Kidney (tissue), 14 donors: ENCODE measurements around the gene ARHGEF28. TPM values are rescaled to one million over a fixed set of nuclear protein-coding genes. Genes with fewer than 3 reads are reported as not detected.
A peak's percentile ranks its signal among the peaks of the same experiment; 100 is the strongest.

Experiments
- DNase-seq, 5 donors: peaks; one replicate each; pipeline ENCODE4 v3.0.0-alpha.2; 2013 to 2020
- FAIRE-seq: peaks from 2 replicates; lab custom pipeline; 2012; peaks lifted over from hg19 to GRCh38; lab: Jason Lieb, UNC
- H3K27ac ChIP-seq, 2 donors: one replicate each; pipeline ENCODE4 v1.7.0; 2013; ENCODE audit warnings: low read depth in 2 of 2, low read length in 2 of 2, inconsistent platforms in 1 of 2
- H3K27me3 ChIP-seq: one replicate; pipeline ENCODE4 v1.7.1; 2013; ENCODE audit warnings: low read length, inconsistent platforms; ENCODE audit not compliant: control insufficient read depth, insufficient read depth
- H3K36me3 ChIP-seq, 3 donors: one replicate each; pipeline versions ENCODE4 v1.7.0 to v1.7.1; 2013; ENCODE audit warnings: low read length in 3 of 3, control low read depth in 1 of 3, inconsistent platforms in 1 of 3; ENCODE audit not compliant: insufficient read depth in 3 of 3, control insufficient read depth in 2 of 3
- H3K4me1 ChIP-seq, 3 donors: one replicate each; pipeline versions ENCODE4 v1.7.0 to v1.7.1; 2013; ENCODE audit warnings: low read length in 3 of 3, inconsistent platforms in 1 of 3, low read depth in 1 of 3; ENCODE audit not compliant: control insufficient read depth in 2 of 3, insufficient read depth in 2 of 3
- H3K4me3 ChIP-seq, 3 donors: one replicate each; pipeline versions ENCODE4 v1.7.0 to v1.8.1; 2013; ENCODE audit warnings: low read length in 3 of 3, control low read depth in 1 of 3, inconsistent platforms in 1 of 3
- H3K9ac ChIP-seq, 3 donors: one replicate each; pipeline versions ENCODE4 v1.7.0 to v1.7.1; 2013; ENCODE audit warnings: low read length in 3 of 3, control low read depth in 1 of 3, inconsistent platforms in 1 of 3
- H3K9me3 ChIP-seq, 3 donors: one replicate each; pipeline versions ENCODE4 v1.7.0 to v1.7.1; 2013; ENCODE audit warnings: low read length in 3 of 3, control low read depth in 1 of 3, inconsistent platforms in 1 of 3; ENCODE audit not compliant: control insufficient read depth in 2 of 3, insufficient read depth in 1 of 3
- CTCF ChIP-seq: IDR thresholded peaks from 3 replicates; pipeline ENCODE4 v1.5.1; 2012; ENCODE audit warnings: mild to moderate bottlenecking, moderate library complexity, borderline replicate concordance; ENCODE audit not compliant: insufficient read depth; ENCODE audit errors: extremely low read depth
- intact Hi-C: fragments of 100-400 bp; cut with DNase I; formaldehyde crosslinking; loops from one replicate; pipeline ENCODE4 v1.11.1; 2022
- polyA plus RNA-seq: library from polyadenylated mRNA; stranded (reverse); fragments of 350-450 nt; fragmentation: Illumina TruSeq; extraction: RNeasy Lipid Tissue Mini Kit (QIAGEN cat#74804); gene quantifications from one replicate; pipeline ENCODE4 v1.2.3, GENCODE V29; 2014; ENCODE audit warnings: low read depth, low replicate concordance; ENCODE audit not compliant: insufficient read depth
- total RNA-seq: library from RNA; stranded (reverse); fragmentation: NEBNext Ultra II Directional; extraction: Animal tissue kit (Norgen Biotek cat#: 25700); gene quantifications from one replicate; pipeline ENCODE4 v1.2.1, GENCODE V29; 2021
- donor health status: control.
- donor health status: control.
- donor health status: control.
- donor health status: control.
- donor health status: control.
- donor health status: DM: yes; HTN: yes; CAD: no.
- donor health status: Normal renal cell carcinoma (clear cell type).

Gene ARHGEF28
- total and polyA plus RNA-seq, 2 donors from 2014 or later, result 21.9 to 66.3 TPM

- FAIRE-seq (no peak), DNase-seq (no peak)
- H3K27me3 ChIP-seq, result no peaks in the 10 kb centered on the region
- no peak overlapping the region for H3K9ac ChIP-seq
- H3K9me3 ChIP-seq, result peaks cover 0 to 5% (median 0%) of the 10 kb centered on the region in 3 donors
- intact Hi-C loops, result no loop called here
- TF ChIP-seq CTCF, result no peak
- peaks cover 0 to 15% (median 2%) of the 10 kb centered on the region in 3 donors for H3K36me3 ChIP-seq
- H3K4me3 ChIP-seq, result no peak overlapping the region
- peaks cover 0 to 6% (median 6%) of the 10 kb centered on the region in 3 donors for H3K4me1 ChIP-seq
- no peak overlapping the region for H3K27ac ChIP-seq
Measured at GRCh38 chr5:73938938-73939320, 312.9 kb downstream of the ARHGEF28 start.

- H3K4me3 ChIP-seq, result no peak overlapping the region
- H3K9ac ChIP-seq, result no peak overlapping the region
- TF ChIP-seq CTCF, result no peak
- H3K27me3 ChIP-seq, result no peaks in the 10 kb centered on the region
- H3K36me3 ChIP-seq, result peaks cover 0 to 15% (median 2%) of the 10 kb centered on the region in 3 donors
- H3K4me1 ChIP-seq, result peaks cover 0 to 6% (median 6%) of the 10 kb centered on the region in 3 donors
- no peak overlapping the region for H3K27ac ChIP-seq
- intact Hi-C loops, result no loop called here
- H3K9me3 ChIP-seq, result peaks cover 0 to 5% (median 0%) of the 10 kb centered on the region in 3 donors
- FAIRE-seq (no peak), DNase-seq (no peak)
Measured at GRCh38 chr5:73939557-73939956, 313.6 kb downstream of the ARHGEF28 start.

GRCh38 chr5:73940026-73940425, 314.0 kb downstream of the ARHGEF28 start:
- Histone ChIP-seq H3K27me3 (no peaks in the 10 kb centered on the region), H3K36me3 (peaks cover 0 to 15% (median 2%) of the 10 kb centered on the region in 3 donors), H3K9ac (no peak overlapping the region), H3K9me3 (peaks cover 0 to 5% (median 0%) of the 10 kb centered on the region in 3 donors), H3K4me3 (no peak overlapping the region), H3K4me1 (peaks cover 0 to 6% (median 6%) of the 10 kb centered on the region in 3 donors), H3K27ac (no peak overlapping the region)
- no peak for FAIRE-seq
- intact Hi-C loops, result no loop called here
- peak in 1 of 5 donors; percentile 65 for DNase-seq
- no peak for TF ChIP-seq CTCF

- peaks cover 0 to 5% (median 0%) of the 10 kb centered on the region in 3 donors for H3K9me3 ChIP-seq
- no peak for FAIRE-seq
- H3K36me3 ChIP-seq, result peaks cover 0 to 15% (median 2%) of the 10 kb centered on the region in 3 donors
- H3K9ac ChIP-seq, result no peak overlapping the region
- H3K27me3 ChIP-seq, result no peaks in the 10 kb centered on the region
- no peak for DNase-seq
- TF ChIP-seq CTCF, result no peak
- peaks cover 0 to 6% (median 6%) of the 10 kb centered on the region in 3 donors for H3K4me1 ChIP-seq
- intact Hi-C loops, result no loop called here
- H3K4me3 ChIP-seq, result no peak overlapping the region
- no peak overlapping the region for H3K27ac ChIP-seq
Measured at GRCh38 chr5:73940801-73941200, 314.8 kb downstream of the ARHGEF28 start.
